Kidney tubule cell (primary cell): Measurements from ENCODE around the gene CCDC8.
"Not testable (repeated sequence)": the region's sequence is repeated elsewhere in the genome, so short reads cannot be mapped to it uniquely, and the experiment has no call there.

ENCODE experiments used
- DNase-seq: peaks from one replicate; pipeline ENCODE4 v3.0.0-alpha.2; 2018; ENCODE audit warnings: low spot score

CCDC8 gene

GRCh38 chr19:46413262-46414031 lies at the start of gene CCDC8:
Gene CCDC8 (minus strand): TSS chr19:46413564. CDS start chr19:46412810, 754 bp downstream.
- DNase-seq: peak; percentile 92

- no peak for DNase-seq
Observed at GRCh38 chr19:46461537-46461936, 48.2 kb upstream of the CCDC8 start.

GRCh38 chr19:46460981-46461380 lies 47.6 kb upstream of the CCDC8 start:
- DNase-seq: no peak

GRCh38 chr19:46460055-46460454 lies 46.7 kb upstream of the CCDC8 start:
- no peak for DNase-seq

- no peak for DNase-seq
Observed at GRCh38 chr19:46456930-46457329, 43.6 kb upstream of the CCDC8 start.

GRCh38 chr19:46454244-46454643 lies 40.9 kb upstream of the CCDC8 start:
- no peak for DNase-seq

- no peak for DNase-seq
Observed at GRCh38 chr19:46453661-46454060, 40.3 kb upstream of the CCDC8 start.

- no peak for DNase-seq
Observed at GRCh38 chr19:46452186-46452585, 38.8 kb upstream of the CCDC8 start.

GRCh38 chr19:46451352-46451751 lies 38.0 kb upstream of the CCDC8 start:
- DNase-seq: no peak

- DNase-seq: no peak
Observed at GRCh38 chr19:46450737-46451136, 37.4 kb upstream of the CCDC8 start.

- DNase-seq: no peak
Observed at GRCh38 chr19:46449228-46449627, 35.9 kb upstream of the CCDC8 start.

GRCh38 chr19:46448601-46449000 lies 35.2 kb upstream of the CCDC8 start:
- DNase-seq: no peak

GRCh38 chr19:46447824-46448223 lies 34.5 kb upstream of the CCDC8 start:
- DNase-seq: no peak

GRCh38 chr19:46447006-46447405 lies 33.6 kb upstream of the CCDC8 start:
- DNase-seq: no peak

- no peak for DNase-seq
Observed at GRCh38 chr19:46446021-46446420, 32.7 kb upstream of the CCDC8 start.

GRCh38 chr19:46442808-46443450 lies 29.6 kb upstream of the CCDC8 start:
- DNase-seq: peak; percentile 61

GRCh38 chr19:46441866-46442265 lies 28.5 kb upstream of the CCDC8 start:
- DNase-seq: no peak

- DNase-seq: not testable (repeated sequence)
Observed at GRCh38 chr19:46435689-46436088, 22.3 kb upstream of the CCDC8 start.

- DNase-seq: no peak
Observed at GRCh38 chr19:46435009-46435408, 21.6 kb upstream of the CCDC8 start.

GRCh38 chr19:46433470-46433869 lies 20.1 kb upstream of the CCDC8 start:
- DNase-seq: not testable (repeated sequence)

GRCh38 chr19:46431824-46432223 lies 18.5 kb upstream of the CCDC8 start:
- DNase-seq: no peak

- DNase-seq: no peak
Observed at GRCh38 chr19:46429999-46430398, 16.6 kb upstream of the CCDC8 start.

GRCh38 chr19:46428239-46429135 lies 15.1 kb upstream of the CCDC8 start, which contains the start of gene PNMA8C:
Gene PNMA8C (minus strand): TSS chr19:46428936. CDS start chr19:46428359, 577 bp downstream.
- DNase-seq: peak; percentile 79
